OCI-LY3 (cell line): ENCODE results near the gene MYH10.

Experiments used
- H2AFZ ChIP-seq: fragments of 200-600, 300-600 bp; shearing (Covaris generic); 2 replicates; pipeline ENCODE4 v1.6.0; 2014; ENCODE audit warnings: antibody characterized with exemption, low read depth, low read length
- H3K27ac ChIP-seq: fragments of 200-600, 300-600 bp; sonication (generic); 2 replicates; pipeline ENCODE4 v1.5.1; 2014; ENCODE audit warnings: mild to moderate bottlenecking, low read length, moderate library complexity, mixed read lengths
- H3K27me3 ChIP-seq: fragments of 200-600, 300-600 bp; sonication (generic); 2 replicates; pipeline ENCODE4 v1.6.1; 2014; ENCODE audit warnings: low read depth, low read length, mixed read lengths
- H3K36me3 ChIP-seq: fragments of 200-600, 300-600 bp; sonication (generic); replicated peaks from 2 replicates; pipeline ENCODE3; 2014; ENCODE audit warnings: low read depth, low read length, mixed read lengths
- H3K4me1 ChIP-seq: fragments of 300-600, 200-600 bp; sonication (generic); 2 replicates; pipeline ENCODE4 v1.6.1; 2014; ENCODE audit warnings: low read length, mixed read lengths
- H3K4me2 ChIP-seq: fragments of 200-600, 300-600 bp; sonication (generic); 2 replicates; pipeline ENCODE4 v1.6.1; 2014; ENCODE audit warnings: low read length, mixed read lengths
- H3K4me3 ChIP-seq: fragments of 300-600, 200-600 bp; sonication (generic); 2 replicates; pipeline ENCODE4 v1.5.1; 2014; ENCODE audit warnings: antibody characterized with exemption, mild to moderate bottlenecking, low read length, moderate library complexity
- H3K79me2 ChIP-seq: fragments of 300-600, 200-600 bp; shearing (Covaris generic); 2 replicates; pipeline ENCODE4 v1.6.1; 2014; ENCODE audit warnings: mild to moderate bottlenecking, low read length, mixed read lengths
- H3K9ac ChIP-seq: fragments of 300-600, 200-600 bp; shearing (Covaris generic); 2 replicates; pipeline ENCODE4 v1.6.0; 2014; ENCODE audit warnings: mild to moderate bottlenecking, low read length, moderate library complexity
- H3K9me3 ChIP-seq: fragments of 200-600, 300-600 bp; shearing (Covaris generic); 2 replicates; pipeline ENCODE4 v1.6.1; 2014; ENCODE audit warnings: low read length, mixed read lengths; ENCODE audit not compliant: insufficient read depth
- H4K20me1 ChIP-seq: fragments of 200-600, 300-600 bp; sonication (generic); 2 replicates; pipeline ENCODE4 v1.6.1; 2016; ENCODE audit warnings: low read length, mixed read lengths; ENCODE audit not compliant: insufficient read depth
- EZH2phosphoT487 ChIP-seq: fragments of 200-600 bp; shearing (Covaris generic); IDR thresholded peaks from 2 replicates; pipeline ENCODE4 v1.6.1; 2018; ENCODE audit warnings: antibody characterized with exemption, mixed run types, low read depth
- TF ChIP-seq, protein P1 (sequence below): fragments of 200-600, 300-600 bp; sonication (generic); IDR thresholded peaks from 2 replicates; pipeline ENCODE4 v1.5.1; 2014; ENCODE audit warnings: antibody characterized with exemption, low read length, low read depth

The MYH10 gene

DNA sequence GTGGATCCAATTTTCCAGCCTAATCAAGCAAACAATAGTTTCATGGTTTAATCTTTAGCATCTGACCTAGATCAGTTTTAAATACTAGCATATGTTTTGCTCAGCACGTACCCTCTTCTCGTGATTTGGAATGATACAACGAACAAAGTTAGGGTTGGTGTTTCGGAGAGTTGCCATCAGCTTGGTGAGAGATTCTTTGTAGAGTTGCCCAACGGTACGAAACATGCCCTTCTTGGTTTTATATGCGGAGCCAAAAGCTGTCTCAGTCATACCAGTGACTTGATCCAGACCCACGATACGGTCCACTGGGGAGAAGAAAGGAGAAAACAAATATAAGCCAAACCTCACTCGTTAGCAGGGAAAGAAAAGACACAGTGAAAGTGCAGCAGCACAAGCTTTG is 109.5 kb downstream of the MYH10 start:
- Histone ChIP-seq H3K9ac (no peak overlapping the region), H3K79me2 (no peaks in the 10 kb centered on the region), H3K4me3 (no peak overlapping the region), H3K4me1 (no peaks in the 10 kb centered on the region), H3K27me3 (no peaks in the 10 kb centered on the region), H3K36me3 (no peaks in the 10 kb centered on the region), H3K9me3 (no peaks in the 10 kb centered on the region), H3K27ac (no peak overlapping the region), H2AFZ (no peak overlapping the region), H3K4me2 (no peak overlapping the region), H4K20me1 (no peaks in the 10 kb centered on the region)
- no peak for TF ChIP-seq EZH2phosphoT487
- TF ChIP-seq, protein P1, sequence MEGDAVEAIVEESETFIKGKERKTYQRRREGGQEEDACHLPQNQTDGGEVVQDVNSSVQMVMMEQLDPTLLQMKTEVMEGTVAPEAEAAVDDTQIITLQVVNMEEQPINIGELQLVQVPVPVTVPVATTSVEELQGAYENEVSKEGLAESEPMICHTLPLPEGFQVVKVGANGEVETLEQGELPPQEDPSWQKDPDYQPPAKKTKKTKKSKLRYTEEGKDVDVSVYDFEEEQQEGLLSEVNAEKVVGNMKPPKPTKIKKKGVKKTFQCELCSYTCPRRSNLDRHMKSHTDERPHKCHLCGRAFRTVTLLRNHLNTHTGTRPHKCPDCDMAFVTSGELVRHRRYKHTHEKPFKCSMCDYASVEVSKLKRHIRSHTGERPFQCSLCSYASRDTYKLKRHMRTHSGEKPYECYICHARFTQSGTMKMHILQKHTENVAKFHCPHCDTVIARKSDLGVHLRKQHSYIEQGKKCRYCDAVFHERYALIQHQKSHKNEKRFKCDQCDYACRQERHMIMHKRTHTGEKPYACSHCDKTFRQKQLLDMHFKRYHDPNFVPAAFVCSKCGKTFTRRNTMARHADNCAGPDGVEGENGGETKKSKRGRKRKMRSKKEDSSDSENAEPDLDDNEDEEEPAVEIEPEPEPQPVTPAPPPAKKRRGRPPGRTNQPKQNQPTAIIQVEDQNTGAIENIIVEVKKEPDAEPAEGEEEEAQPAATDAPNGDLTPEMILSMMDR, result no peak

DNA sequence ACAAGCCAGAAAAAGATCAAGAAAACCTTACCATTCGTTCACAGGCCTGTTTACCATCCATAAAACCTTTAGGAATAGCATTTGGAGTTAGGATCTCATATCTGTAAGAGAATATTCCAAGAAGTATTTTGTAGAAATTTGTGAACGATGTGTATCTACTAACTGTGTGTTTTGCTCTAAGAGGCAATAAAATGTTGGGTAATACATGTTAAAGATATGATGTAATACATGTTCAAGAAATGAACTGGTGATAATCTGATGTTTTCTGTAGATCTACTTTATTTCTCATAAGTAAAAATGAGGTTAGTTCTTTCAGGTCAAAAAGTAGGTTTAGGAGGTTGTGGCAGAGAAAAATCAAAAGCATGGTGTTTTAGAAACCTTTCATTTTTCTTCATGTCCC is 111.7 kb downstream of the MYH10 start:
- H3K27me3 ChIP-seq, result no peaks in the 10 kb centered on the region
- H3K9ac ChIP-seq, result no peak overlapping the region
- H3K27ac ChIP-seq, result no peak overlapping the region
- no peak overlapping the region for H2AFZ ChIP-seq
- H3K79me2 ChIP-seq, result no peaks in the 10 kb centered on the region
- H3K9me3 ChIP-seq, result no peaks in the 10 kb centered on the region
- TF ChIP-seq, protein P1, result no peak
- no peak for TF ChIP-seq EZH2phosphoT487
- H3K4me3 ChIP-seq, result no peak overlapping the region
- H3K4me1 ChIP-seq, result no peaks in the 10 kb centered on the region
- H4K20me1 ChIP-seq, result no peaks in the 10 kb centered on the region
- H3K36me3 ChIP-seq, result no peaks in the 10 kb centered on the region
- H3K4me2 ChIP-seq, result no peak overlapping the region

DNA sequence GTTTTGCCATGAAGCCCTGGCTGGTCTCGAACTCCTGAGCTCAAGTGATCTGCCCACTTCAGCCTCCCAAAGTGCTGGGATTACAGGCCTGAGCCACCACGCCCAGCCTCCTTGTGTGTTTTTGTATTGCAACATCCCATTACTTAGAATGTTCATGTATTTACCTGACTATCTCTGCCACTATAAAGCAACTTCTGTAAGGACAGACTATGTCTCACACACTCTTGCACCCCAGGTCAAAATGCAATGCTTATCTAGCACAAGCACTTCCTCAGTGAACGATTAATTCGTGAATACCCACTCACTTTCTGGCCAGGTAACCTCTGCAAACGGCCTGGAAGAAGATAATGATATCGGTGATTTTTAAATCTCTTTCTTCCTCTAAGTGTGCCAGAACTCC is 112.2 kb downstream of the MYH10 start:
- no peaks in the 10 kb centered on the region for H3K4me1 ChIP-seq
- H3K9me3 ChIP-seq, result no peaks in the 10 kb centered on the region
- H3K9ac ChIP-seq, result no peak overlapping the region
- no peak for TF ChIP-seq EZH2phosphoT487
- TF ChIP-seq, protein P1, result no peak
- no peaks in the 10 kb centered on the region for H3K79me2 ChIP-seq
- H3K4me2 ChIP-seq, result no peak overlapping the region
- no peak overlapping the region for H3K4me3 ChIP-seq
- H3K36me3 ChIP-seq, result no peaks in the 10 kb centered on the region
- H2AFZ ChIP-seq, result no peak overlapping the region
- H4K20me1 ChIP-seq, result no peaks in the 10 kb centered on the region
- no peaks in the 10 kb centered on the region for H3K27me3 ChIP-seq
- H3K27ac ChIP-seq, result no peak overlapping the region

DNA sequence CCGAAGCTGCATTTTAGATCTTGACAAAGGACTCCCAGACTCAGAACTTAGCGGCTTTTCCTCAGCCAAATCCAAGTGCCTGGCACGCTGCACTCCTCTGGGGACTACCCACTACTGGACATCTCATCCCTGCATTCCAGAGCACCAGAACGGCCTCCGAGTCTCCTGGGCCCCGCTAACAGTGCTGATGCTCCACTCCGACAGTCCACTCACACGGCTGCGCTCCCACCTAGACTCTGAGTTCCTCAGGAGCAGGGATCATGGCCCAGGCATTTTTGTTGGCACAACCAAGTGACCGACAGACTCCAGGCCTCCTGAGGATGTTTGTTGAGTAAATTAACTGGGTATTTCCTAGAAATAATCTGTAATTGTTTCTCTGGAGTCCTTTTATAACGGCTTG is 115.7 kb downstream of the MYH10 start:
- H3K36me3 ChIP-seq, result no peaks in the 10 kb centered on the region

More for the DNA sequence above, 115.7 kb downstream of the MYH10 start:
- Histone ChIP-seq H3K9me3 (no peaks in the 10 kb centered on the region), H3K4me3 (no peak overlapping the region), H3K27ac (no peak overlapping the region), H3K9ac (no peak overlapping the region), H3K27me3 (no peaks in the 10 kb centered on the region), H3K4me1 (no peaks in the 10 kb centered on the region), H3K79me2 (no peaks in the 10 kb centered on the region), H4K20me1 (no peaks in the 10 kb centered on the region), H3K4me2 (no peak overlapping the region), H2AFZ (no peak overlapping the region)
- no peak for TF ChIP-seq EZH2phosphoT487
- TF ChIP-seq, protein P1, result no peak
